Hepatocyte (in vitro differentiated cells): Measurements from ENCODE around the gene SRSF10.

Experiments used
- EZH2 ChIP-seq: fragments of 200-600 bp; sonication (generic); IDR thresholded peaks from 2 replicates; pipeline ENCODE4 v1.6.1; 2016; ENCODE audit warnings: antibody characterized with exemption, mild to moderate bottlenecking, borderline replicate concordance
- EZH2phosphoT487 ChIP-seq: fragments of 200-600 bp; sonication (generic); IDR thresholded peaks from one replicate; pipeline ENCODE4 v1.6.1; 2018; ENCODE audit warnings: antibody characterized with exemption, mild to moderate bottlenecking, low read depth, moderate library complexity; ENCODE audit not compliant: unreplicated experiment, severe bottlenecking
- TF ChIP-seq, protein P1 (sequence below): fragments of 200-600 bp; sonication (generic); IDR thresholded peaks from 2 replicates; pipeline ENCODE4 v1.5.1; 2016; ENCODE audit warnings: antibody characterized with exemption, mild to moderate bottlenecking; ENCODE audit not compliant: poor library complexity

DNA sequence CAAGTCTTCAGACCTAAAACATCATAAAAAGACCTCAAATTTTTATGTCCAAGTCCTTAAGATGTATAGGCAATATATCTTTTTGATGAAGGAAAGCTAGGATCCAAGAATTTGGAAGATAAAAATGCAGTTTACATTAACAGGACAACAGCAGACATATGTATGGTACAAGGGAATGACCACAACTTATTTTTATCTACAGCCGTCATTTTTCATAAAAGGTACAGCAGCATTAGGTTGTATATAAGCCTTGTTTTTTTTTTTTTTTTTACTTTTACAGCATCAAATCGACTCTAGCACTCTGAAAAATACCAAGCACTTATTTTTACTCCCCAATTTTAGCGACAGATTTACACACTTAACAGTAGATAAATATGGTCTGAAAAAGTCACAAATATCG, 1.3 kb downstream of the SRSF10 start:
- TF ChIP-seq, protein P1, sequence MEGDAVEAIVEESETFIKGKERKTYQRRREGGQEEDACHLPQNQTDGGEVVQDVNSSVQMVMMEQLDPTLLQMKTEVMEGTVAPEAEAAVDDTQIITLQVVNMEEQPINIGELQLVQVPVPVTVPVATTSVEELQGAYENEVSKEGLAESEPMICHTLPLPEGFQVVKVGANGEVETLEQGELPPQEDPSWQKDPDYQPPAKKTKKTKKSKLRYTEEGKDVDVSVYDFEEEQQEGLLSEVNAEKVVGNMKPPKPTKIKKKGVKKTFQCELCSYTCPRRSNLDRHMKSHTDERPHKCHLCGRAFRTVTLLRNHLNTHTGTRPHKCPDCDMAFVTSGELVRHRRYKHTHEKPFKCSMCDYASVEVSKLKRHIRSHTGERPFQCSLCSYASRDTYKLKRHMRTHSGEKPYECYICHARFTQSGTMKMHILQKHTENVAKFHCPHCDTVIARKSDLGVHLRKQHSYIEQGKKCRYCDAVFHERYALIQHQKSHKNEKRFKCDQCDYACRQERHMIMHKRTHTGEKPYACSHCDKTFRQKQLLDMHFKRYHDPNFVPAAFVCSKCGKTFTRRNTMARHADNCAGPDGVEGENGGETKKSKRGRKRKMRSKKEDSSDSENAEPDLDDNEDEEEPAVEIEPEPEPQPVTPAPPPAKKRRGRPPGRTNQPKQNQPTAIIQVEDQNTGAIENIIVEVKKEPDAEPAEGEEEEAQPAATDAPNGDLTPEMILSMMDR, result no peak
- TF ChIP-seq EZH2phosphoT487 (no peak), EZH2 (no peak)
